NOMO-1 treated with dmso at 0.1 percent for 144 hours (cell line): ENCODE data around the gene CABP7.

Experiments
- DNase-seq: peaks from one replicate; lab custom pipeline; 2025; ENCODE audit not compliant: unreplicated experiment; lab: John Stamatoyannopoulos, UW

The CABP7 gene

DNA sequence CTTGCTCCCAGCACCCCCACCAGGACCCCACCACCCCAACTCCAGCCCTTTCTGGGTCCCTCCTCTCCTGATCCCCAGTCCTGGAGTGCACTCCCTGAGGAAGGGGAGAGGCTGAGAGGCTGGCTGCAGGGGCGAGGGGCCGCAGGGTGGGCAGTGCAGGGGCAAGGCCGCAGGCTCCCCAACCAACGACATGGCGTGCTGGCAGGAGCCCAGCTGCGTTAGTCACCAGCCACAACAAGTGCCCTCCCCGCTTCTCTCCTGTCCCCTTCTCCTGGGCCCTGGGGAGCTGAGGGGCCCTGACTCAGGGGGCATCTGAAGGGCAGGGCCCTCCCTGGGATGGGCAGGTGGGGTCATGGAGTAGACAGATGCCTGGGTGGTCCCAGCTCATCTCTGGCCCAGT lies 2.3 kb downstream of the CABP7 start:
- DNase-seq: no peak

DNA sequence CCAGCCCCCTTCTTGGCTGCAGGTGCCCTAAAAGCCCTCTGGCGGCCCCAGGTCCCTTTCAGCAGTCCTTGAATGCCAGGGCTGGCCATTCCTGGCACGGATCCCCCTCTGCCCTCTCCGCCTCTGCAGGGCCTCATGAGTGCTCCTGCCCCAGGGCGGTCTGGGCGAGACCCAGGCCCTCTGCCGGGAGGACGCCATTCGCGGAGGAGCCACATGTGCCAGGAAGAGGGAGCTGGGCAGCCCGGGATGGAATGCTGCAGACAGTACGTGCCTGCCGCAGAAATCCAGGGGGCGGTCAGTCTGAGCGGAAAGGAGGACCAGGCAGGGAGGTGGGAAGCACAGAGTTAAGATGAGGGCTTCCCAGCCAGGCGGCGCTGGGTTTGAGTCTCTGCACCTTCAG lies 2.8 kb downstream of the CABP7 start:
- DNase-seq: no peak

DNA sequence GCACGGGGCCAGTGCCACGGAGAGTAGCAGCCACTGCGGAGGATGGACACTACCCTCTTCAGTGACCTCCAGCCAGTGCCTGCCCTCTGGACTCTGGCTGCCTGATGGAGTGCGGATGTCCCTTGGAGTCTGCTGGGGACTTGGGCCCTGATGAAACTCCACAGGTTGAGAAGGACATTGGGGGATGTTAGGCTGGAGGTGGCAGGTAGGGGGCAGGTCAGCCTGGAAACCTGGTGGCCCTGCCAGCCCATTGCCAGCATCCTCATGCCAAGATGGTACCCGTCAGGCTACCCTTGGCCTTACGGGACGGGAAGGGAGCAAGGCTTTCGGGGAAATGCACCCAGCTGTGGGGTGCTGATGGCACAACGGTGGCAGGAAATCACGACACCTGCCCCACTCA lies 4.0 kb downstream of the CABP7 start:
- no peak for DNase-seq

DNA sequence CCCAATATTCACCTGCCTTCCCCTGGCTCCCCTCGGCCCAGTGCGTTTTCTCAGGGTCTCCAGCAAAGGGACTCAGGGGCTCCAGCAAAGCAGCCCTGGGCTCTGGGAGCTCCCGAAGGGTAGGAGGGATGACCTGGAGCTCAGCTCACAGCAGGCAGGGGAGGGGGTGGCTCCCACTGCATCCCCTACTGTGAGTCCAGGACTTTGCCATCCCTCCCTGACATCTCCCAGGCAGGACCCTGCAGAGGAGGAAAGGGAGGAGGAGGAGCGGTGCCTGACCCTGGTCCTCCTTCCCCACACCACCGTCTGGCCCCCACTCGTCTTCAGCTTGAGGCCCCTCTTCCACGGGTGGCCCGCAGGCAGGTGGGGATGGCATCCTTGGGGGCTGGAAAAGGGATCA lies 5.0 kb downstream of the CABP7 start:
- no peak for DNase-seq

DNA sequence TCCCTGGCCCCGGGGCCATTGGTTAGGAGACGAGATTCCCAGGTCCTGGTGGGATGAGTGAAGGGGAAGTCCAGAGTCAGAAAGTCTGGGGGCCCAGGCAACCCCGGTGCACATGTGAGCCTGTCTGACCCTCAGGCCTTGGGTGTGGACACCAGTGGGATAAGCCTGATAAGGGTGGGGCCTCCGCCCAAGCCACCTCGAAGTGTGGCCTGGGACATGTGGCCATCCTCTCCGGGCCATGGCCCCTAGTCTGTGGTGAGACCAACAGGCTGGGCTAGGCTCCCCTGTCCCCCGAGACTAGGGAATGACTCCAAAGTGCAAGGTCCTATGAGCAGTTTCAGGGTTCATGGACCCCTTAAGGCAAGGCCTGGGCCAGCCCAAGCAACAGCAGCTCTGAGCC lies 6.3 kb downstream of the CABP7 start:
- no peak for DNase-seq

DNA sequence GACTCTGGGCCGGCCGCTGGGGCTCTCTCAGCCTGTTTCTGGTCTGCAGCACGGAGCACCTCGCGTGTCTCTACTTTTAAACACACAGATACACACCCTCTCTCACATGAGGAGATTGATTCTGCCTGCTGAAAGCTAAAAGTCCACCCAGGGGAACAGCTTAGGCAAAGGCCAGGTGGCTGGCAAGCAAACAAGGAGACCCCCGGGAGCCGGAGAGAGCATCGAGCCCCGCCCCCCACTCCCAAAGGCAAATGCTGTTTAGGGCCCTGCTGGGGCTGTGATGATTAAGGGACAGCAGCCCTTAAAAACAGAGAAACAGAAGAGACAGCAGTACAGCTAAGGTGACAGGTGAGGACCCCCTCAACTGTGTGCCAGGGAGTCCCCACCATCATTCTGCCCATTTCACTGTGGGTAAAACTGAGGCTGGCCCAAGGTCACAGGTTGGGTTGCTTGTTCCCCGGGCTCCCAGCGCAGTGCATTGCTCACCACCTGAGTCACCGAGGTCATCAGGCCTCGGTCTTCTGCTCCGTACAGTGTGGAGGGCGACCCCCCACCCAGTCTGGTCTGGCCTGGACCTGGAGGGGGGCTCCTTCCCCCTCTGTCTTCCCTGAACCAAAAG lies 6.8 kb downstream of the CABP7 start:
- no peak for DNase-seq

DNA sequence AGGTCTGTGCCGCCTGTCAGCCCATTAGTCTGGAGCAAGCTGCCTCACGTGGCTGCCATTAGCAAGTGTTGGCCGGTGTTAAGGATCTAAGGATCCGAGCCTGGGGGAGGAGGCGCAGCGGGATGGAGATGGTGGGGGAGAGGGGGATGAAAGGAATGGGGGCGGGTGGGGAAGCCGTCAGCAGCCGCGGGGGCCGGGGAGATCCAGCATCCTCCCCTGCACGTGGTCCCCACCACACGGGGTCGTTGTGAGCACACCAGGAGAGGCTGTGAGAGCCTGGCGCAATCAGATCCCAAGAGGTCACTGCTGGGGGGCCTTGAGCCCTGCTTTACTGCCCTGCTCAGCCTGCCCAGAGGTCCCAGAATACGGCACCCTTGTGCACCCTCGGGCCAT lies 7.3 kb downstream of the CABP7 start:
- DNase-seq: no peak

DNA sequence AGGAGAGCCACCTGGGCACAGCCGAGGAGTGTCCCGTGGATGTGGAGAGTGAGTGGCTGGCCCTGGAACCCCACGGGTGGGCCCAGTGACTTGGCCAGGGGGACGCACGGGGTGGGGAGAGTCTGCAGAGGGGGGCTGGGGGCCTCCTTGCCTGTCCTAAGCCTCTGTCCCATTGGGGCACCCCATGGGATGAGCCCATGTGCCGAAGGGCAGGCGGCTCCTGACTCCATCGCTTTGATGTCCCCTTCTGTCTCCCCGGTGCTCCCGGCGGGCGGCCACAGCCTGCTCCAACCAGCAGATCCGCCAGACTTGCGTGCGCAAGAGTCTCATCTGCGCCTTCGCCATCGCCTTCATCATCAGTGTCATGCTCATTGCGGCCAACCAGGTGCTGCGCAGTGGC lies 9.4 kb downstream of the CABP7 start:
- DNase-seq: no peak

DNA sequence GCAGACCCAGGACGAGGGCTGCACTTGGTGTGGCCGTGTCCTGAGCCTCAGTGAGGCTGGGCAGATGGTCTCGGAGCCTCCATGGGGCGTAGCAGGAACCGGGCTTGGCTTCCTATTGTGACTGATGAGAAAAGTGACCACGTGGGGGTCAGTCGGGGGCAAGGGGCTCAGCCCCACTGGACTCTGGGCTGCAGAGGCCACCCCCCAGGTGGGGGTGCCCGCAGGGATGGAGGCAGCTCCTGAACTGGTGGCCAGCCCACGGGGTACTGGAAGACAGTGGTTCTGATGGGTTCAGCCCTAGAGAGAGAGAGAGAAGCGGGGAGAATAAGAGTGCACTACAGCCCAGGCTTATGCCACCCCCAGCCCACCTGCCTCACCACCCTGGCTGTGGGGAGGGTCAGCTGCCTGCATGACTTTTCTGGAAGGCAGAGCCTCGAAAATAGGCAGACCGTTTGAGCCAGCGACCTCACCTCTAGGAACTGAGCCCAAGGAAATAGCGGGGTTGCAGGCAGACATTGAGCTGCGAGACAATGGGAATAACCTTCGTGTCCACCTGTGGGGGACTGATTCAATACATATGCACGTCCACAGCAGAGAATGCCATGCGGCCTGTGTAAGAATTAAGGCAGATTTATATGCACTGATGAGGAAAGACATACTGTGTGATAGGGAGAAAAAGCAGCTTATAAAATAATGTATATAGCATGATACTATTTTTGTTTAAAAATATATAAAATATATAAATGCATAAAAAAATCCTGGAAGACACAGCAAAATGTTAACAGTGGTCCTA lies 11.5 kb downstream of the CABP7 start:
- DNase-seq: no peak

DNA sequence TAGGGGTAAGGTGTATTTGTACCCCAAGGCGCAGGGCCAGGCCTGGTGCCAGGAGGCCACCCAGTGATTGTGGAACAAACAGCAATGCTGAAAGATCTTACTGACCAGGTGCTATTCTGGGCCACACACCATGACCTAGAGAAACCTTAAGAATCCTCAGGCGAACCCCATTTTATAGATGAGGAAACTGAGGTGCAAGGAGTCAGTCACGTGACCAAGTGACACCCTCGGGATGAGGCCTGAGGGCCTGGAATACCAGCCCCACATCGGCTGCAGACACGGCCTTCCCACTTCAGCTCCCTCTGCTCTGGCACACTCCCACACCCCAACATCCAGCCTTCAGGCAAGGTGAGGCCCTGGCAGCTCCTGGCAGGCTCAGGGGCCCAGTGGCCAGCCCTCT lies 13.1 kb downstream of the CABP7 start:
- DNase-seq: no peak

DNA sequence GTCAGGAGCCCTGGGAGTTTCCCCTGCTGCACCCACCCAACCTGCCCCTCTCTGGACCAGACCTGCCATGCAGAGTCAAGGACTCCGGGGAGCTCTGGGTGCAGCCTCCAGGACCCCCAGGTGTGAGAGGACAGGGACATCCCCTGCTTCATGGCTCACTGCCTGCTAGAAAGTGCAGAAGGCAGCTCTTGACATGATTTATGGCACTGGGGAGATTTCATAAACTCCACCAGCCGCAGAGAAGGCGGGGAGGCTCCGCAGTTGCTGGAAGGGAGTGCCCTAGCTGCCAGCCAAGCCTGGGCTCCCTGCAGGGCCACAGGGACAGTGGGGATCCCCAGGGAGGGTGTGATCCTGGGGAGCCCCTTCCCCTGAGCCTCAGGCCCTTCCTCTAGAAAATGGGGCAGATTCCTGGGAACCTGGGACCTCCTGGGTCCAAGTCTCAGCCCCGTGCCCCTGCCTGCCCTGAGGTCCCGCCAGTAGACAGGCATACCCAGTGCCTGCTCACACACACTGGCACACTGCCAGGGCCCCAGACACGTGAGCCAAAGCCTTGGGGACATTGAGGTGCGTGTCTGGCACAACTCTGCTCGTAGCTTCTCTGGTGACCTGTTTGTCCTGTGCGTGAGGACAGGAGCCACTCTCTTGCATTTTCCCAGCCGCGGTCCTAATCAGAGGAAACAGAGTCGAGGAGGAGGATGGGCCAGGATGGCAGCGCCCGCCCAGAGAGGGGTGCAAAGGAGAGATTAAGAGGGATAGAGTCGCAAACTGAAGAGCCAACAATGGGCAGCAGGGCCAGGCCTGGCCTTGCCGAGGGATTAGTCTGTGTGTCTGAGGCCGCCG lies 13.8 kb downstream of the CABP7 start:
- peak; percentile 70 for DNase-seq

DNA sequence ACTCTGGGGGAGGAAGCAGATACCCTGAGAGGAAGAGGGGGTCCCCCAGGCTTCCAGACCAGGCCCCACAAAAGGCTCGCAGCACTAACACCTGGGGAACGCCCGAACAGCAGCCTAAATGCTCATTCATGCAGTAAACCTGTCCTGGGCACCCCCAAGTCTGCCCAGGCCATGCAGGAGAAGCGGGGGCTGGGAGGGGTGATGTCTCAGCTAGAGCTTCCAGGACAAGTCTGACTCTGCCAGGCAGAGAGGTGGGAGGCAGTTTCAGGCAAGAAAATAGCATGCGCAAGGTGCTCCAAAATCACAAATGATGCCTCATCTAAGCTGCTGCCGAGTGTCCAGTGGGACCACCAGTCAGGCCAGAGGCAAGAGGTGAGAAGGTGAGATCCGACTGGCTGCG lies 14.6 kb downstream of the CABP7 start:
- DNase-seq: no peak

DNA sequence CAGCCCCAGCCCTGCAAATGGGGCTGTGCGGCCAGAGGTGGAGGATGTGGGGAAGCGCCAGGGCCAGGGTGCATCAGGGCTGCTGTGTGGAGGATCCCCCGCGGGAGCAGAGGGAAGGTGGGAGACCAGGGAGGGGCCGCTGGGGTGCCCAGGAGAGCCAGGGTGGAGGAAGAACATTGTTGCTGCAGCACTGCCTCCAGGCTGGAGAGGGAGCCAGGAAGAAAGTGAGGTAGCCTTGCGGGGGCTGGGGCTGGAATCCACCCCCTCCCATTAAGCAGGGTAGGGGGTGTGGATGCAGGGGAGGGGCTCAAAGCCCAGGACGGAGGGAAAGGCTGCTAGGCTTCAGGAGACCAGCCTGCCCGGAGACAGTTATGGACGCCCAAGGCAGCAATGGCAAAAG lies 15.0 kb downstream of the CABP7 start:
- DNase-seq: no peak

DNA sequence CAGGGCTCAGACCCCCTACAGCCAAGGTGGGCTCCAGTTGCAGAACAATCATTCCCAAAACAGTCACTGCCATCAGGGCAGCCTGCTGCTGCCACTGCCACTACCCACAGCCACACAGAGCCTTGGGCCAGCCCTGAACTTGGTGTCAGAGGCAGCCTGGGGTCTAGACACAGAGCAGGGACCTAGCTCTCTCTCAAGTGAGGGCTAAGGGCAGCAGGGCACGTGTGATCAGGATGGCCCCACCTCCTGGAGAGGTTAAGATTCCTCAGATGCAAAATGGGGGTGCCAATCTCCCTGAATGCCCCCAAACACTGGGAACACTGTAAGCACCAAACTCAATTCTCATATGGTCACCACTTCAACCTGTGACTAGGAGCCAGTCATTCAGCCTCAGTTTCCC lies 15.6 kb downstream of the CABP7 start:
- DNase-seq: no peak

DNA sequence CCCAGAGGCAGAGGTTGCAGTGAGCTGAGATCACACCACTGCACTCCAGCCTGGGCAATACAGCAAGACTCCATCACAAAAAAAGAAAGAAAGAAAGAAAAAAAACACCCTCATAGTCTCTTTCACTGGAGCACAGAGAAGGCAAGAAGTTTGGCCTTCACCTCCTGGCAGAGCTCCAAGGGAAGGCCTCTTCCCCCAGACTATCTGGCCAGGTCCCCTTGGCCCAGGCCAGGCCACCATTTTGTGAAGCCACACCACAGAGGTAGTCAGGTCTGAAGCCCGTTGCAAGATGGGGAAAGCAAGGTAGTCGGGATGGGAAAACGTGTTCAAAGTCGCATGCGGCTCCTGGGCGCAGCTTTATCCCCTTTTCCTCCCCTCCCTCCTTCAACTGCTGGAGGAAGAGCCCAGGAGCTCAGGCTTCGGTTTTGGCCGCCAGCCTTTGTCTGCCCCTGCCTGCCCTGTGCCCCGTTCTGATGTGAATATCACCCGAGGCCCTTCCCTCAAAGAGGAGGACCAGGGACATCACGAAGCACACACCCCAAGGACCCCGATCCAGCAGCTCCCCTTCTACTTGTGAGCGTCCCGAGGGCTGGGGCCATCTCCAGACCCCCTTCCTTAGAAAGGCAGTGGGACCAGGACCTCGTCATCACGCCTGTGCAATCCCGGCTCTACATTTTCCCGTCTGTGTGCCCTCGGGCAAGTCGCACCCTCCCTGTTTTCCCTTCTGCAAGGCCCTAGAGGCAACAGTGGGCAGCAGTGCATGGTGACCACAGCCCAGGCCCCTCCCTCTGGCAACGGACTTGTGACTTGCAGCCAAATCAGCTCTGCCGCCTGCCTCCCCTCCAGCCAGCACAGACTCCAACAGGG lies 17.7 kb downstream of the CABP7 start:
- no peak for DNase-seq

DNA sequence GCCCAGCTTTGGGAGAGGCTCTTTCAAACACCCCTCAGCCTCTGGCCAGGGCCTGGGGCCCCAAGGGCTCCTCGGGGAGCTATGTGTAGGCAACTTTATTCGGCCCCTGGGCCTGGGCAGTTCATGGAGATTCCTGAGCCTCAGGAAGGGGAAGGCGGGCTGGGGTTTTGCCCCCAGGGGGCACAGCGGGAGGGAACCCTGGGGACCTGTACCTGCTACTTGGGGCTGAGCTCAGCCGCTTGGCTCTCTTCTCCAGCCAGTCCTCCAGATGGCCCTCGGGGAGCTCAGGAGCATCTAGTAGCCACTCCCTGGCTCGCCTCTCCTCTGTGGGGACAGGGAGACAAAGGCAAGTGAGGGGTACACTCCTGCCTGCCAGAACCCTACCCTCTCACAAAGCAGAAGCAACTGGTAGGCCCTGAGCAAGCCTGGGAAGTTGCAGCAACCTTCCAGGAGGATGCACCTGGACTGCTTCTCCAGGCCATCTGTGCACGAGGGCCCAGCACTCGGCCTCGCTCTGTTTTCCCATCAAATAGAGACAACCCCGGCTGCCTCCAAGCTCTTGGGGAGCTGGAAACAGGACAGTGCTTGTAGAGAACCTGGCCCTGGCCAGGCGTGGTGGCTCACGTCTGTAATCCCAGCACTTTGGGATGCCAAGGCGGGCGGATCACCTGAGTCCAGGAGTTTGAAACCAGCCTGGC lies 18.5 kb downstream of the CABP7 start:
- no peak for DNase-seq

DNA sequence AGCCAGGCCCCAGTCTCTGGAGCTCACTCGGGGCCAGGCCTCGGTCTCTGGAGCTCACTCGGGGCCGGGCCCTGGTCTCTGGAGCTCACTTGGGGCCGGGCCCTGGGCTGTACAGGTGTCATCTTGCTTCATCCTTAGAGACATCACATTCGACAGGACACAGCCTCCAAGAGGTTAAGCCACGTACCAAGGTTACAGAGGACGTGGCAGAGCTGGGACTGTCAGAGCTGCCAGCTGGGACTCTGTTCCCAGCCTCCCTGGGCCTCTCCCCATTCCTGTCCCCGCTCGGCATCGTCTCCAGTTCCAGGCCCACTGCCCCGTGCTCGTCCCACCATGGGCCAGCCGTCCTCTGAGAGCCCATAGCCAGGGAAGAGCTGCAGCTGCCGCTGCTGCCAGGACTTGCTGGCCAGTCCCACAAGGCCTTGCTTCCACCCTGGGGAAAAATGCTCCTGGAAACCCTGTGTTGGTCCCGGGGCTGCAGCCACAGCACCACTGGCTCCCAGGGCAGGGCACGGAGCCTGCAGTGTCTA lies 19.6 kb downstream of the CABP7 start:
- no peak for DNase-seq

DNA sequence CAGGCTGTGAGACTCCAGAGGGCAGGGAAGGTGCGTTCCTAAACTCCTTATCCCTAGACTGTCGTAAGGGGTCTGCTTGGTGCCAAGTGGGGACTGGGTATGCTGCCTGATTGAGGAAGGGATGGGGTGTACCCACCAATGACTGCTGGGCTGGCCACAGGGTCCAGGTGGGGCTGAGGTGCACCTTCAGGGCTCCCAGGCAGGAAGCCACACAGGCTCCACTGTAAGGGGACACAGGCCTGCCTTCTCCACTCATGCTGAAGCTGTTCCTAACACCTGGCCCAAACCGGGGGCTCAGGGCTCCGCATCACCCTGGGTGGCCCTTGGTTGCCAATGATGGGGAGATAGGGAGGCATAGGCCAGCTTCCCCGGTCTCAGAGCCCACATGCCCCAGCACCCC lies 20.4 kb downstream of the CABP7 start:
- no peak for DNase-seq

DNA sequence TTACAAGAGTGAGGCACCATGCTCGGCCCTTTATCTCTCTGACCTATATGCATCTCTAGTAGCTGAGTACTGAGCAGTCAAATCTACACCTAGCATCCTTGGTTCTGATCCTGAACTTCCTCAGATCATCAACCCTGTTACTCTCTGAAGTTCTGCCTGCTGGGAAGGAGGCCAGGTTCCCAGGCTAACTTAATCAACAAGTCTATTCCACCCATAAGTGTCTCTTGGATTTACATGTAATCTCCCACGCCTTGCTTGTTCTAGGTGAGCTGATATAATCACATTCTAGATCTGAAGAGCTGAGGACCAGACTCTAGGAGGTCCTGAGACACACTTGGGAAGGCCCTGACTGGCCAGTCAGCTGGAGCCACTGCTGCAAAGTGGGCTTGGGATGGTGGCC lies 22.1 kb downstream of the CABP7 start:
- no peak for DNase-seq

DNA sequence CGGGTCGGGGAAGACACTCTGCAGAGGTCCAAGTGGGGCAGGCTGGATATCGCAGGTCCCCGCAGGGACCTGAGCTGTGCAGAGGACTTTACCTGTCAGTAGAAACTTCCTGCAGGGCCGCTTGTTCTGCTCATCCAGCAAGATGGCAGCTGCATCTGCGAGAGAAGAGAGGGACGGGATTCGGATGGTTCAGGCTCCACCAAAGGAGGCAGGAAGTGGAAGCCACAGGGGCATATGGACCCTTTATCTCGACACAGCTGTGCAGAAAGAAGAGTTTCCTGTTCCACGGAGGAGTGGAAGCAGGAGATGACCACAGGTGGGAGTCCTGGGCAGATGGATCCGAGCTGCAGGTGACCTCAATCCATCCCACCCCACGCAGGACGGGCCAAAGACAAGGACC lies 22.5 kb downstream of the CABP7 start:
- no peak for DNase-seq
